Loucy (cell line): ENCODE data around the gene PTRHD1.

Source experiments
- H2AFZ ChIP-seq: fragments of 200-600 bp; sonication (generic); 2 replicates; pipeline ENCODE4 v1.6.0; 2016; ENCODE audit warnings: antibody characterized with exemption, mild to moderate bottlenecking, low read length, moderate library complexity
- H3F3A ChIP-seq: fragments of 200-600 bp; 2 replicates; pipeline ENCODE4 v1.6.0; 2016; ENCODE audit warnings: antibody characterized with exemption, low read depth, mild to moderate bottlenecking
- H3K27me3 ChIP-seq: fragments of 200-600 bp; sonication (generic); 2 replicates; pipeline ENCODE4 v1.6.1; 2014; ENCODE audit warnings: low read length, mild to moderate bottlenecking; ENCODE audit not compliant: insufficient read depth, poor library complexity, severe bottlenecking
- H3K36me3 ChIP-seq: fragments of 200-600 bp; sonication (generic); 2 replicates; pipeline ENCODE4 v1.6.1; 2016; ENCODE audit warnings: low read length; ENCODE audit not compliant: insufficient read depth
- H3K4me1 ChIP-seq: fragments of 200-600 bp; sonication (generic); 2 replicates; pipeline ENCODE4 v1.5.1; 2014; ENCODE audit warnings: low read length, mild to moderate bottlenecking; ENCODE audit not compliant: insufficient read depth, poor library complexity, severe bottlenecking
- H3K4me2 ChIP-seq: fragments of 200-600 bp; sonication (generic); 2 replicates; pipeline ENCODE4 v1.6.0; 2014; ENCODE audit warnings: antibody characterized with exemption, low read length, low read depth, mild to moderate bottlenecking; ENCODE audit not compliant: poor library complexity, severe bottlenecking
- H3K4me3 ChIP-seq: fragments of 200-600 bp; sonication (generic); 2 replicates; pipeline ENCODE4 v1.5.1; 2014; ENCODE audit warnings: low read length, mild to moderate bottlenecking, mixed read lengths; ENCODE audit not compliant: poor library complexity, severe bottlenecking
- H3K79me2 ChIP-seq: fragments of 200-600 bp; sonication (generic); 2 replicates; pipeline ENCODE4 v1.6.1; 2014; ENCODE audit warnings: low read length; ENCODE audit not compliant: insufficient read depth
- H3K9ac ChIP-seq: fragments of 200-600 bp; sonication (generic); 2 replicates; pipeline ENCODE4 v1.6.0; 2014; ENCODE audit warnings: mild to moderate bottlenecking, low read depth, low read length, moderate library complexity; ENCODE audit not compliant: poor library complexity, severe bottlenecking
- H3K9me2 ChIP-seq: fragments of 200-600 bp; sonication (generic); replicated peaks from 2 replicates; pipeline ENCODE4 v1.6.1; 2016; ENCODE audit warnings: low read depth, low read length, mixed read lengths
- H3K9me3 ChIP-seq: fragments of 200-600 bp; sonication (generic); 2 replicates; pipeline ENCODE4 v1.6.1; 2014; ENCODE audit warnings: mild to moderate bottlenecking, antibody characterized with exemption, low read length, low read depth; ENCODE audit not compliant: insufficient read depth
- H4K20me1 ChIP-seq: fragments of 200-600 bp; sonication (generic); 2 replicates; pipeline ENCODE4 v1.6.0; 2014; ENCODE audit warnings: antibody characterized with exemption, low read length, mild to moderate bottlenecking; ENCODE audit not compliant: insufficient read depth, poor library complexity, severe bottlenecking
- EZH2phosphoT487 ChIP-seq: fragments of 200-600 bp; IDR thresholded peaks from 2 replicates; pipeline ENCODE4 v1.6.1; 2018; ENCODE audit warnings: antibody characterized with exemption, mild to moderate bottlenecking, moderate library complexity, borderline replicate concordance
- TF ChIP-seq, protein P1 (sequence below): fragments of 200-600 bp; sonication (generic); conservative IDR thresholded peaks from 2 replicates; pipeline ENCODE4 v1.5.1; 2014; ENCODE audit warnings: mild to moderate bottlenecking, antibody characterized with exemption, low read length

The PTRHD1 gene

GRCh38 chr2:24774373-24774772 is 18.8 kb downstream of the PTRHD1 start:
- TF ChIP-seq, protein P1, sequence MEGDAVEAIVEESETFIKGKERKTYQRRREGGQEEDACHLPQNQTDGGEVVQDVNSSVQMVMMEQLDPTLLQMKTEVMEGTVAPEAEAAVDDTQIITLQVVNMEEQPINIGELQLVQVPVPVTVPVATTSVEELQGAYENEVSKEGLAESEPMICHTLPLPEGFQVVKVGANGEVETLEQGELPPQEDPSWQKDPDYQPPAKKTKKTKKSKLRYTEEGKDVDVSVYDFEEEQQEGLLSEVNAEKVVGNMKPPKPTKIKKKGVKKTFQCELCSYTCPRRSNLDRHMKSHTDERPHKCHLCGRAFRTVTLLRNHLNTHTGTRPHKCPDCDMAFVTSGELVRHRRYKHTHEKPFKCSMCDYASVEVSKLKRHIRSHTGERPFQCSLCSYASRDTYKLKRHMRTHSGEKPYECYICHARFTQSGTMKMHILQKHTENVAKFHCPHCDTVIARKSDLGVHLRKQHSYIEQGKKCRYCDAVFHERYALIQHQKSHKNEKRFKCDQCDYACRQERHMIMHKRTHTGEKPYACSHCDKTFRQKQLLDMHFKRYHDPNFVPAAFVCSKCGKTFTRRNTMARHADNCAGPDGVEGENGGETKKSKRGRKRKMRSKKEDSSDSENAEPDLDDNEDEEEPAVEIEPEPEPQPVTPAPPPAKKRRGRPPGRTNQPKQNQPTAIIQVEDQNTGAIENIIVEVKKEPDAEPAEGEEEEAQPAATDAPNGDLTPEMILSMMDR = no peak
- H3F3A ChIP-seq = no peaks in the 10 kb centered on the region
- H3K36me3 ChIP-seq = peaks cover 8% of the 10 kb centered on the region; the same call in 1 of the 2 replicates
- H3K4me3 ChIP-seq = no peak overlapping the region
- no peaks in the 10 kb centered on the region for H3K9me2 ChIP-seq
- no peaks in the 10 kb centered on the region for H3K79me2 ChIP-seq
- no peaks in the 10 kb centered on the region for H3K9me3 ChIP-seq
- H3K27me3 ChIP-seq = no peaks in the 10 kb centered on the region
- H4K20me1 ChIP-seq = no peaks in the 10 kb centered on the region
- H3K4me1 ChIP-seq = no peaks in the 10 kb centered on the region
- H2AFZ ChIP-seq = no peak overlapping the region
- no peak overlapping the region for H3K4me2 ChIP-seq
- H3K9ac ChIP-seq = no peak overlapping the region

GRCh38 chr2:24771764-24772586 is 21.2 kb downstream of the PTRHD1 start:
- Histone ChIP-seq H3K36me3 (peaks cover 19% of the 10 kb centered on the region), H3K4me3 (no peak overlapping the region), H3K9ac (no peak overlapping the region), H3F3A (no peaks in the 10 kb centered on the region), H3K27me3 (no peaks in the 10 kb centered on the region), H3K4me2 (no peak overlapping the region), H4K20me1 (no peaks in the 10 kb centered on the region), H2AFZ (no peak overlapping the region), H3K4me1 (no peaks in the 10 kb centered on the region), H3K9me3 (no peaks in the 10 kb centered on the region), H3K9me2 (no peaks in the 10 kb centered on the region), H3K79me2 (no peaks in the 10 kb centered on the region)
- no peak for TF ChIP-seq EZH2phosphoT487
- TF ChIP-seq, protein P1 = no peak

DNA sequence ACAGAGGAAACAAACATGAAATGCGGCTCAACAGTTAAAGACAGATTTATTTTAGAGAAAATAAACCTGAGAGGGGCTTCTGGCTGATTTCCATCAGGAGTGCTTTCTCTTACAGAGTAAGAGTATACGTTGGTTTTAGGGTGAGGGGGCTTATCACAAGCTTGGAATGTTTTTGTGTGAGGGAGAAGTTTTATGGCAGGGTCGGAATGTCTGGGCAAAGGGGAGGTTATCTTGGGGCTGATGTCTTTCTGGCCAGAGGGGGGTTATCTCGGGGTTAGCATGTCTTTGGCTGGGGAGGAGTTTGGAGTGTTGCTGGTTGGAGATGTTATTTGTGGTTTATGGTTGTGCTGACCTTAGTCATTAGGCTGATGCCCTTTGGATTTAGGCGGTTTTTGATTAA is 22.1 kb downstream of the PTRHD1 start:
- Histone ChIP-seq H3F3A (no peaks in the 10 kb centered on the region), H4K20me1 (no peaks in the 10 kb centered on the region), H2AFZ (no peak overlapping the region), H3K27me3 (no peaks in the 10 kb centered on the region), H3K4me3 (no peak overlapping the region), H3K9me3 (no peaks in the 10 kb centered on the region), H3K4me2 (no peak overlapping the region), H3K36me3 (peaks cover 19% of the 10 kb centered on the region), H3K79me2 (no peaks in the 10 kb centered on the region), H3K4me1 (peaks cover 4% of the 10 kb centered on the region), H3K9ac (no peak overlapping the region), H3K9me2 (no peaks in the 10 kb centered on the region)
- no peak for TF ChIP-seq EZH2phosphoT487
- TF ChIP-seq, protein P1 = no peak
